PFSK-1 (cell line): Measurements from ENCODE around the gene TFEB.

Experiments used
- FOXP2 ChIP-seq: optimal IDR thresholded peaks from 2 replicates; pipeline ENCODE3; 2011; ENCODE audit warnings: borderline replicate concordance, control low read depth, inconsistent platforms; ENCODE audit not compliant: insufficient read depth; ENCODE audit errors: extremely low read length, extremely low read depth
- POLR2AphosphoS5 ChIP-seq: IDR thresholded peaks from 2 replicates; pipeline ENCODE4 v1.6.1; 2012; ENCODE audit warnings: low read depth, mild to moderate bottlenecking, control low read depth, low read length, moderate library complexity
- REST ChIP-seq, 2 experiments: IDR thresholded peaks; 2 replicates each; pipeline versions ENCODE4 v1.6.1 to v1.8.0; 2011 to 2012; ENCODE audit warnings: low read depth in 2 of 2, low read length in 2 of 2, control low read depth in 1 of 2, inconsistent platforms in 1 of 2, mild to moderate bottlenecking in 1 of 2, moderate library complexity in 1 of 2; ENCODE audit not compliant: insufficient read depth in 1 of 2
- SIN3A ChIP-seq: IDR thresholded peaks from 2 replicates; pipeline ENCODE4 v1.6.1; 2012; ENCODE audit warnings: mild to moderate bottlenecking, low read length, moderate library complexity, borderline replicate concordance; ENCODE audit not compliant: insufficient read depth
- TAF1 ChIP-seq: IDR thresholded peaks from 2 replicates; pipeline ENCODE4 v1.6.1; 2012; ENCODE audit warnings: low read length, control low read depth, borderline replicate concordance; ENCODE audit not compliant: insufficient read depth

Gene TFEB

GRCh38 chr6:41768545-41769308, 33.3 kb upstream of the TFEB start:
- TF ChIP-seq FOXP2, result no peak
- no peak for TF ChIP-seq REST (IDR thresholded peaks at IDR 0.05; ENCODE audit: insufficient read depth in 1 of 2, low read depth in 2 of 2, low read length in 2 of 2)
- TF ChIP-seq POLR2AphosphoS5, result no peak
- TF ChIP-seq SIN3A, result no peak
- no peak for TF ChIP-seq TAF1

GRCh38 chr6:41767112-41767833, 31.9 kb upstream of the TFEB start:
- peak; percentile 52 for TF ChIP-seq FOXP2
- TF ChIP-seq POLR2AphosphoS5, result no peak
- TF ChIP-seq SIN3A, result 0 out of 2 replicates have a peak, but pooled peaks have one; percentile 39
- TF ChIP-seq REST (IDR thresholded peaks at IDR 0.05; ENCODE audit: insufficient read depth in 1 of 2, low read depth in 2 of 2, low read length in 2 of 2), result 0 out of 4 replicates have a peak, but pooled peaks of 1 of the 2 experiments have one; percentile 10

- TF ChIP-seq TAF1, result no peak
- no peak for TF ChIP-seq REST (IDR thresholded peaks at IDR 0.05; ENCODE audit: insufficient read depth in 1 of 2, low read depth in 2 of 2, low read length in 2 of 2)
- no peak for TF ChIP-seq SIN3A
- TF ChIP-seq FOXP2, result no peak
- no peak for TF ChIP-seq POLR2AphosphoS5
Observed at GRCh38 chr6:41763470-41763869, 28.1 kb upstream of the TFEB start.

- TF ChIP-seq FOXP2 (no peak), SIN3A (no peak), REST (IDR thresholded peaks at IDR 0.05; ENCODE audit: insufficient read depth in 1 of 2, low read depth in 2 of 2, low read length in 2 of 2) (no peak), TAF1 (no peak), POLR2AphosphoS5 (no peak)
Observed at GRCh38 chr6:41759905-41760579, 24.6 kb upstream of the TFEB start.
